ENCODE results near the gene C11orf68. TPM values are rescaled to one million over a fixed set of nuclear protein-coding genes. Genes with fewer than 3 reads are reported as not detected.

The C11orf68 gene
- total RNA-seq, 2 experiments from 2014 or later: 21.4 to 22.9 TPM

- Mint-ChIP-seq H3K4me1 (peaks cover 40% of the 10 kb centered on the region), H3K36me3 (ENCODE audit: low read depth) (peaks cover 28% of the 10 kb centered on the region), H3K27me3 (no peaks in the 10 kb centered on the region), H3K9me3 (ENCODE audit: low read depth) (no peaks in the 10 kb centered on the region), H3K4me3 (no peak overlapping the region), H3K27ac (no peak overlapping the region)
- CTCF ChIA-PET: interaction anchor here (1.0 to 2.2 kb wide), 5 partner anchors 12 to 340 kb away, joined by 3 to 7 read pairs (median 4); partner anchors contain the start of gene MUS81
- DNase-seq: no peak
- POLR2A ChIA-PET: no interaction called here
- ATAC-seq: no peak
- intact Hi-C loops (cut with DNase I, micrococcal nuclease): no loop called here
Measured at GRCh38 chr11:65882120-65883057, 36.5 kb downstream of the C11orf68 start.

- no peak overlapping the region for H3K27ac Mint-ChIP-seq
- DNase-seq (peak; percentile 9), ATAC-seq (no peak)
- no peaks in the 10 kb centered on the region for H3K27me3 Mint-ChIP-seq
- H3K36me3 Mint-ChIP-seq (ENCODE audit: low read depth): peaks cover 19% of the 10 kb centered on the region
- H3K9me3 Mint-ChIP-seq (ENCODE audit: low read depth): no peaks in the 10 kb centered on the region
- no peak overlapping the region for H3K4me3 Mint-ChIP-seq
- CTCF ChIA-PET: interaction anchor here (0.5 to 2.2 kb wide), 7 partner anchors 9 to 341 kb away, joined by 3 to 7 read pairs (median 4); partner anchors contain the start of genes CCDC85B and MUS81
- H3K4me1 Mint-ChIP-seq: peaks cover 29% of the 10 kb centered on the region
- POLR2A ChIA-PET: no interaction called here
- intact Hi-C loops (cut with DNase I, micrococcal nuclease): no loop called here
Measured at GRCh38 chr11:65880844-65881421, 37.9 kb downstream of the C11orf68 start.

DNA sequence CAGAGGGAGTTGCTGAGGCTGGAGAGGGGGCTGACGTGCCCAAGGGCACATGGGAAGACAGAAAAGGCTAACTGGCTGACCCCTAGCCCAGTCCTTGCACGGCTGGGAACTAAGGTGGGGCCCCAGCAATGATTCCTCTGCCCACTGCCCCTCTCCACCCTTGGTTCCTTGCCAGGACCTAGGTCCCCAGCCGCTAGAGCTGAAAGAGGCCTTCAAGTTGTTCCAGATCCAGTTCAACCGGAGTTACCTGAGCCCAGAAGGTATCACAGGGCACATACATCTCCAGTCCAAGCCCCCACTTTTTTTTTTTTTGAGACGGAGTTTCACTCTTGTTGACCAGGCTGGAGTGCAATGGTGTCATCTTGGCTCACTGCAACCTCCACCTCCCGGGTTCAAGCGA, 38.8 kb downstream of the C11orf68 start:
- Mint-ChIP-seq H3K4me1 (peaks cover 25% of the 10 kb centered on the region), H3K36me3 (ENCODE audit: low read depth) (peaks cover 14% of the 10 kb centered on the region), H3K4me3 (no peak overlapping the region), H3K27ac (no peak overlapping the region), H3K9me3 (ENCODE audit: low read depth) (no peaks in the 10 kb centered on the region), H3K27me3 (no peaks in the 10 kb centered on the region)
- intact Hi-C loops (cut with DNase I, micrococcal nuclease): no loop called here
- ChIA-PET POLR2A (no interaction called here), CTCF (interaction anchor here (0.9 to 1.5 kb wide), 3 partner anchors 11 to 100 kb away, joined by 3 to 5 read pairs (median 5); partner anchors contain the start of genes CCDC85B and MUS81)
- ATAC-seq (no peak), DNase-seq (no peak)

GRCh38 chr11:65879617-65880016, 39.2 kb downstream of the C11orf68 start, which contains the start of gene CTSW:
Gene CTSW (plus strand): TSS chr11:65879837. CDS start chr11:65879855, 18 bp downstream.
- intact Hi-C loops (cut with DNase I, micrococcal nuclease): no loop called here
- CTCF ChIA-PET: interaction anchor here (0.7 to 1.5 kb wide), 4 partner anchors 11 to 100 kb away, joined by 3 to 5 read pairs (median 4); partner anchors contain the start of genes CCDC85B and MUS81
- H3K9me3 Mint-ChIP-seq (ENCODE audit: low read depth): no peaks in the 10 kb centered on the region
- H3K4me1 Mint-ChIP-seq: peaks cover 22% of the 10 kb centered on the region
- no peaks in the 10 kb centered on the region for H3K27me3 Mint-ChIP-seq
- DNase-seq: no peak
- POLR2A ChIA-PET: no interaction called here
- H3K36me3 Mint-ChIP-seq (ENCODE audit: low read depth): peaks cover 10% of the 10 kb centered on the region
- no peak within 1 kb of the TSS for H3K4me3 Mint-ChIP-seq
- peak within 1 kb of the TSS; percentile 37 for H3K27ac Mint-ChIP-seq
- ATAC-seq: no peak

DNA sequence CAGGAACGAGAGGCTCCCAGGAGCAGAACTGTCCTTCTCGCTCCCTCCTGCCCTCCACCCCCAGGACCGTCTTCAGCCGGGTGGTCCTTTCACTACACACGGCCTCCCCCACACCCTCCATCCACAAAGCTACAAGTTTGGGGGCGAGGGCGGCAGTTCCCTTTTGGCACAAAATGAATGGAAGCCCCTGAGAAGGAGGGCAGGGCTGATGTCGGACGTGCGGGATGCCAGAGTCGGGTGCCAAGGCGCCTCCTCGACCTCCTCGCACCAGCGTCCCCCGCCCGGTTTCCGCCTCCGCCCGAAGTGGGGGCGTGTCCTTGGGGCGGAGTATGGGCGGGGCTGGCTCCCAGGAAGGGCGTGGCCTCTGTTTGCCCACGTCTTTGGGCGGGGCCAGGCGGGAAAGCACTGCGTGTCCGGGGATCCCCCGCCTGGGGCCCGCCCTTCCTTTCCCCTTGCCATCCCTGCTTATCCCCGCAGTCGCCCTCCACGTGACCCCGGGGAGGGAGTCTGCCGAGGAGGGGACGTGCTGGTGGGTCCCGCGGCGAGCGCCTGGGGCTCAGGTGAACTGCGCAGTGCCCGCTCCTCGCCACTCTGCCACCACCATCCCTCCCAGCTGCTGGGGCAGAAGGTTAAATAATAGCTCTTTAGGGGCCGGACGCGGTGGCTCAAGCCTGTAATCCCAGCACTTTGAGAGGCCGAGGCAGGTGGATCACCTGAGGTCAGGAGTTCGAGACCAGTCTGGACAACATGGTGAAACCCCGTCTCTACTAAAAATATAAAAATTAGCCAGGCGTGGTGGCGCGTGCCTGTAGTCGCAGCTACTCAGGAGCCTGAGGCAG, 45.3 kb downstream of the C11orf68 start:
- no peaks in the 10 kb centered on the region for H3K27me3 Mint-ChIP-seq
- CTCF ChIA-PET: interaction anchor here (0.6 to 2.6 kb wide), 7 partner anchors 11 to 20 kb away, joined by 3 to 42 read pairs (median 9); partner anchors contain the start of genes CCDC85B, CFL1, FIBP and MUS81
- peak overlapping the region; percentile 84 for H3K4me3 Mint-ChIP-seq
- no peaks in the 10 kb centered on the region for H3K9me3 Mint-ChIP-seq (ENCODE audit: low read depth)
- H3K4me1 Mint-ChIP-seq: peaks cover 15% of the 10 kb centered on the region
- peak overlapping the region; percentile 91 for H3K27ac Mint-ChIP-seq
- DNase-seq: peak; percentile 97
- no peaks in the 10 kb centered on the region for H3K36me3 Mint-ChIP-seq (ENCODE audit: low read depth)
- POLR2A ChIA-PET: interaction anchor here (0.7 to 1.8 kb wide), 6 partner anchors 14 to 21 kb away, joined by 3 to 7 read pairs (median 4); partner anchors contain the start of genes CCDC85B, CFL1 and FIBP
- ATAC-seq: peak; percentile 93
- intact Hi-C loops (cut with DNase I, micrococcal nuclease): loop anchor here (1.0 to 2.0 kb wide), 10 partner anchors 13 to 221 kb away; partner anchors contain the start of genes FIBP (in 2 of the 2), FOSL1 (in 2 of the 2), MUS81 (in 2 of the 2) and BANF1 (in 1 of the 2)

GRCh38 chr11:65872586-65873317, 46.1 kb downstream of the C11orf68 start, which contains the start of gene EFEMP2:
Gene EFEMP2 (minus strand): TSS chr11:65872800. CDS start chr11:65872354, 446 bp downstream.
- Mint-ChIP-seq H3K9me3 (ENCODE audit: low read depth) (no peaks in the 10 kb centered on the region), H3K4me3 (peak within 1 kb of the TSS; percentile 84), H3K4me1 (peaks cover 15% of the 10 kb centered on the region), H3K36me3 (ENCODE audit: low read depth) (peaks cover 4% of the 10 kb centered on the region), H3K27ac (peak within 1 kb of the TSS; percentile 91), H3K27me3 (no peaks in the 10 kb centered on the region)
- POLR2A ChIA-PET: interaction anchor here (1.0 to 1.8 kb wide), 2 partner anchors 13 kb away, joined by 4 to 7 read pairs; no protein-coding TSS in a partner anchor
- DNase-seq (no peak), ATAC-seq (no peak)
- intact Hi-C loops (cut with DNase I, micrococcal nuclease): loop anchor here (1.0 to 2.0 kb wide), 10 partner anchors 12 to 220 kb away; partner anchors contain the start of genes FIBP (in 2 of the 2), FOSL1 (in 2 of the 2), MUS81 (in 2 of the 2) and BANF1 (in 1 of the 2)
- CTCF ChIA-PET: interaction anchor here (1.0 to 4.8 kb wide), 5 partner anchors 12 to 114 kb away, joined by 3 to 76 read pairs (median 31); partner anchors contain the start of genes CCDC85B, CFL1, FIBP and MUS81

- no peak for DNase-seq
- Mint-ChIP-seq H3K27ac (peak overlapping the region; percentile 31), H3K4me1 (peaks cover 13% of the 10 kb centered on the region), H3K9me3 (ENCODE audit: low read depth) (no peaks in the 10 kb centered on the region), H3K27me3 (no peaks in the 10 kb centered on the region), H3K4me3 (peak overlapping the region; percentile 41), H3K36me3 (ENCODE audit: low read depth) (peaks cover 10% of the 10 kb centered on the region)
- intact Hi-C loops (cut with DNase I, micrococcal nuclease): loop anchor here in 1 of 2 experiments (2.0 kb wide), 1 partner anchor 17 kb away; the partner anchor contains the start of gene FIBP
- ATAC-seq: no peak
- POLR2A ChIA-PET: interaction anchor here (0.8 to 1.4 kb wide), 4 partner anchors 9 to 17 kb away, joined by 4 to 6 read pairs (median 5); partner anchors contain the start of gene FIBP
- CTCF ChIA-PET: interaction anchor here (0.6 to 4.8 kb wide), 8 partner anchors 12 to 131 kb away, joined by 3 to 76 read pairs (median 3); partner anchors contain the start of genes BANF1, CCDC85B, FIBP and MUS81
Measured at GRCh38 chr11:65871811-65872548, 46.9 kb downstream of the C11orf68 start.

GRCh38 chr11:65870706-65871681, 47.9 kb downstream of the C11orf68 start:
- intact Hi-C loops (cut with DNase I, micrococcal nuclease): no loop called here
- H3K27me3 Mint-ChIP-seq: no peaks in the 10 kb centered on the region
- peaks cover 13% of the 10 kb centered on the region for H3K4me1 Mint-ChIP-seq
- H3K36me3 Mint-ChIP-seq (ENCODE audit: low read depth): peaks cover 14% of the 10 kb centered on the region
- peak overlapping the region; percentile 31 for H3K27ac Mint-ChIP-seq
- CTCF ChIA-PET: interaction anchor here (0.6 to 4.8 kb wide), 10 partner anchors 11 to 484 kb away, joined by 3 to 76 read pairs (median 3); partner anchors contain the start of genes BANF1, CCDC85B, FIBP and MUS81
- POLR2A ChIA-PET: interaction anchor here (0.6 to 1.4 kb wide), 5 partner anchors 8 to 22 kb away, joined by 3 to 6 read pairs (median 4); partner anchors contain the start of gene FIBP
- H3K9me3 Mint-ChIP-seq (ENCODE audit: low read depth): no peaks in the 10 kb centered on the region
- no peak overlapping the region for H3K4me3 Mint-ChIP-seq
- ATAC-seq (no peak), DNase-seq (no peak)
